Spleen (tissue), 11 donors: ENCODE measurements around the gene PNPLA6. TPM values are rescaled to one million over a fixed set of nuclear protein-coding genes. Genes with fewer than 3 reads are reported as not detected.

Experiments
- DNase-seq: peaks from one replicate; pipeline ENCODE4 v3.0.0-alpha.2; 2020
- H3K27ac ChIP-seq, 8 donors: fragments of 200-600 bp; sonication (generic) in 7 of 8; 1 replicate in 4 of 8; 2 replicates in 4 of 8; pipeline versions ENCODE4 v1.5.0 to v1.8.0; 2016 to 2021; ENCODE audit warnings: inconsistent platforms in 4 of 8, mild to moderate bottlenecking in 4 of 8, moderate library complexity in 1 of 8
- H3K27me3 ChIP-seq, 7 donors: fragments of 200-600 bp; sonication (generic) in 6 of 7; replicated peaks in 1 of 7; 1 replicate in 4 of 7; 2 replicates in 3 of 7; pipeline versions ENCODE4 v1.5.0 to v1.8.0; 2016 to 2021; ENCODE audit warnings: inconsistent platforms in 3 of 7, mild to moderate bottlenecking in 1 of 7
- H3K36me3 ChIP-seq, 6 donors: fragments of 200-600 bp; sonication (generic) in 5 of 6; 1 replicate in 4 of 6; 2 replicates in 2 of 6; pipeline versions ENCODE4 v1.5.0 to v1.8.0; 2016 to 2021; ENCODE audit warnings: inconsistent platforms in 2 of 6
- H3K4me1 ChIP-seq, 6 donors: fragments of 200-600 bp; sonication (generic) in 5 of 6; 1 replicate in 3 of 6; 2 replicates in 3 of 6; pipeline versions ENCODE4 v1.5.0 to v1.8.0; 2016 to 2021; ENCODE audit warnings: inconsistent platforms in 3 of 6
- H3K4me3 ChIP-seq, 8 donors: fragments of 200-600 bp; sonication (generic) in 7 of 8; 1 replicate in 4 of 8; 2 replicates in 4 of 8; pipeline versions ENCODE4 v1.5.0 to v1.8.0; 2016 to 2021; ENCODE audit warnings: inconsistent platforms in 4 of 8, mild to moderate bottlenecking in 4 of 8, moderate library complexity in 2 of 8
- H3K9me3 ChIP-seq, 8 donors: fragments of 200-600 bp; sonication (generic) in 7 of 8; 1 replicate in 4 of 8; 2 replicates in 4 of 8; pipeline versions ENCODE4 v1.5.0 to v1.8.0; 2016 to 2021; ENCODE audit warnings: inconsistent platforms in 4 of 8
- CTCF ChIP-seq, 11 experiments: fragments of 200-600 bp in 7 of 11; fragments of 450-650 bp in 4 of 11; sonication (generic) in 4 of 11; IDR thresholded peaks in 8 of 11; conservative IDR thresholded peaks in 3 of 11; 1 replicate in 7 of 11; 2 replicates in 4 of 11; pipeline versions ENCODE4 v1.4.0 to v1.8.0; 2016 to 2021; ENCODE audit warnings: antibody characterized with exemption in 11 of 11, inconsistent platforms in 4 of 11, mild to moderate bottlenecking in 1 of 11
- POLR2A ChIP-seq, 3 donors: fragments of 450-650 bp; IDR thresholded peaks; one replicate each; pipeline ENCODE4 v1.5.1; 2017; ENCODE audit warnings: antibody characterized with exemption in 3 of 3, mild to moderate bottlenecking in 1 of 3
- POLR2AphosphoS5 ChIP-seq, 3 donors: sonication (generic); formaldehyde crosslinking; IDR thresholded peaks; one replicate each; pipeline ENCODE4 v1.5.1; 2017; ENCODE audit warnings: antibody characterized with exemption in 3 of 3
- whole genome bisulfite sequencing, 5 donors: extraction: QIAGEN DNeasy Blood & Tissue Kit in 3 of 5; methylation state at CpG; one replicate each; pipeline versions ENCODE4 v1.1.5 to v1.1.7; 2013 to 2018; 5-methylcytosine and 5-hydroxymethylcytosine counted together
- intact Hi-C: fragments of 100-400 bp; cut with DNase I; formaldehyde crosslinking; loops from one replicate; pipeline ENCODE4 v1.15.0; 2023; ENCODE audit warnings: low total_unique reads
- polyA plus RNA-seq, 3 donors: library from polyadenylated mRNA; stranded (reverse); fragments of 200-250 nt; gene quantifications; one replicate each; pipeline ENCODE4 v1.2.1, GENCODE V29; 2013
- total RNA-seq, 7 donors: library from RNA; depleted of rRNA in 3 of 7; stranded (reverse); fragments of >200 nt in 3 of 7; fragmentation: NEBNext Ultra II Directional in 4 of 7; extraction: Animal tissue kit (Norgen Biotek cat#: 25700) in 4 of 7; gene quantifications; one replicate each; pipeline versions ENCODE4 v1.1.0 to v1.2.1, GENCODE V29; 2016 to 2021
- donor health status: healthy with polysubstance abuse.
- donor health status: DM: no; HTN: no; CAD: no; lungs with moderate emphysema.
- donor health status: DM: no; HTN: no; CAD: no.
- donor health status: Bipolar disorder and iron deficiency.
- donor health status: healthy.
- donor health status: DM: no; HTN: no; CAD: no.
- donor health status: DM: yes; HTN: yes; CAD: no.

PNPLA6 gene
- total and polyA plus RNA-seq, 10 donors, result 51.0 to 225 (median 146) TPM

GRCh38 chr19:7507884-7508283 is 27.6 kb upstream of the PNPLA6 start:
- TF ChIP-seq POLR2A (IDR thresholded peaks at IDR 0.05), result no peak
- no peak for TF ChIP-seq CTCF (IDR thresholded peaks at IDR 0.05 in 8 of 11, conservative IDR thresholded peaks at IDR 0.05 in 3 of 11)
- no peak for TF ChIP-seq POLR2AphosphoS5 (IDR thresholded peaks at IDR 0.05)
- Histone ChIP-seq H3K4me1 (peaks cover 0 to 31% (median 11%) of the 10 kb centered on the region in 6 donors), H3K27me3 (peaks cover 0 to 53% (median 7%) of the 10 kb centered on the region in 7 donors), H3K27ac (no peak overlapping the region), H3K4me3 (no peak overlapping the region), H3K36me3 (no peaks in the 10 kb centered on the region), H3K9me3 (no peaks in the 10 kb centered on the region)
- peak; percentile 86 for DNase-seq
- intact Hi-C loops, result no loop called here
- WGBS, 5 donors, result 37 to 55% (median 50%) methylated on average over 11 of the region's 11 CpGs

DNA sequence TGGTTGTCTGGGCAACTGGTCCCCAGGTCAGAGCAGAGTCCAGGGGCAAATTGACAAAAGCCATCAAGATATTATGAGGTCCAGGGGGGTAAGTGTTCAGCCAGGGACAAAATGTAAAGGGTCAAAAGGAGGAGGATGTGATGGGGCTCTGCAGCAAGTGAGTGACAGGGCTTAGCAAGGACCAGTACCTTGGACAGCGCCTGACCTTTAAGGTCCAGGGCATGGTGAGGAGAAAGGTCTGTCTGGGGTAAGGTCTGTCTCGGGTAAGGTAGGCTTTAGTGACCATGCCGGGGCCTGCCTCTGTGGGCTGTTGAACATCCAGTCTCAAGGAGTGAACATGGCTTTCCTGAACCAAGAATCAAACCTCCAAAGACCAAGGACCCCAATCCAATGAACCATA is 25.9 kb upstream of the PNPLA6 start:
- 14 to 53% (median 38%) methylated on average over 3 of the region's 3 CpGs for WGBS, 5 donors
- Histone ChIP-seq H3K4me1 (peaks cover 0 to 31% (median 11%) of the 10 kb centered on the region in 6 donors), H3K36me3 (no peaks in the 10 kb centered on the region), H3K4me3 (no peak overlapping the region), H3K9me3 (no peaks in the 10 kb centered on the region), H3K27me3 (peaks cover 0 to 35% (median 7%) of the 10 kb centered on the region in 7 donors), H3K27ac (no peak overlapping the region)
- intact Hi-C loops, result no loop called here
- TF ChIP-seq POLR2A (IDR thresholded peaks at IDR 0.05) (no peak), POLR2AphosphoS5 (IDR thresholded peaks at IDR 0.05) (no peak), CTCF (IDR thresholded peaks at IDR 0.05 in 8 of 11, conservative IDR thresholded peaks at IDR 0.05 in 3 of 11) (no peak)
- no peak for DNase-seq

- 63 to 79% (median 73%) methylated on average over 6 of the region's 6 CpGs for WGBS, 5 donors
These were observed 23.1 kb upstream of the PNPLA6 start for GRCh38 chr19:7512400-7512851.

More at GRCh38 chr19:7512400-7512851, 23.1 kb upstream of the PNPLA6 start:
- peaks cover 0 to 27% (median 15%) of the 10 kb centered on the region in 6 donors for H3K4me1 ChIP-seq
- H3K27ac ChIP-seq, result no peak overlapping the region
- H3K9me3 ChIP-seq, result no peaks in the 10 kb centered on the region
- no peaks in the 10 kb centered on the region for H3K36me3 ChIP-seq
- intact Hi-C loops, result no loop called here
- TF ChIP-seq POLR2AphosphoS5 (IDR thresholded peaks at IDR 0.05), result no peak
- no peak for TF ChIP-seq CTCF (IDR thresholded peaks at IDR 0.05 in 8 of 11, conservative IDR thresholded peaks at IDR 0.05 in 3 of 11)
- no peak overlapping the region for H3K4me3 ChIP-seq
- peaks cover 0 to 14% (median 0%) of the 10 kb centered on the region in 7 donors for H3K27me3 ChIP-seq
- DNase-seq, result no peak
